NAMALWA (cell line): ENCODE results near the gene LRRC46.

Source experiments
- DNase-seq: peaks from one replicate; pipeline ENCODE4 v3.0.0-alpha.2; 2015; ENCODE audit warnings: low spot score

LRRC46 gene

DNA sequence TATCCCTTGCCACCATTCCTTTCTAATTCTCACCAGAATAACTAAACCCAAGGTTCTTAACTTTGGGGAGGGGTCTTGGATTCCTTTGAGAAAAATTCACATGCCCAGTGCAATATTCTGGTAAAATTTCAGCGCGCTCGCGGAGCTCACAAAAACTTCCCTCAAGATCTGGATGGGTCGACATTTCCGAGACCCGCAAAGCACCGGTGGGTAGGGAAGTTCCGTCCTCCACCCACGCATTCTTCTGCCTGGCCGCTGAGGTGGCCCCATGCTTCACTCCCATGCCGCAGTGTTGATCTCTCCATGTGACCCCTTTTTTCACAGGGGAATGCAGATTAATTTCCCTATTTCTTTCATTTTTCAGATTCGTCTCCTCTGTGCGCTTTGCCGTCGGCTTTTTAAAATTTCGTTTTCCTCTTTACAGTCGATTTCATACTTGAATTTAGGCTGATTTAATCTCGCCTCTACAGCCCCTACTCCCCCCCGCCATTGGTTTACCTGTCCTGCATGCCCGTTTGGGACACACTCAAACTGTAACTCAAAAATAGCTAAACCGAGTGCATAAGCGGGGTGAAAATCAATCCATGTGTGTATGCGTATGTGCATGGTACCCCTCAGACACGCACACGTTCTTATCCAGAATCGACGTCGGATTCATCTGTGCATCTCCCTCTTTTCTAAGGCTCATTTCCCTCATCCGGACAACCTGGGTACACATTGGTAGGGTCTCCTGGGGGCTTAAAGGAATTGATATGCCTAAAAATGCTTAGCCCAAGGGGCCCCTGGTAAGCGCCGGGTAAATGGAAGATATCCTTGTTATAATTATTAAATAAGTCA is 20.9 kb downstream of the LRRC46 start:
- no peak for DNase-seq

GRCh38 chr17:47853616-47854015 is 22.1 kb downstream of the LRRC46 start:
- no peak for DNase-seq

DNA sequence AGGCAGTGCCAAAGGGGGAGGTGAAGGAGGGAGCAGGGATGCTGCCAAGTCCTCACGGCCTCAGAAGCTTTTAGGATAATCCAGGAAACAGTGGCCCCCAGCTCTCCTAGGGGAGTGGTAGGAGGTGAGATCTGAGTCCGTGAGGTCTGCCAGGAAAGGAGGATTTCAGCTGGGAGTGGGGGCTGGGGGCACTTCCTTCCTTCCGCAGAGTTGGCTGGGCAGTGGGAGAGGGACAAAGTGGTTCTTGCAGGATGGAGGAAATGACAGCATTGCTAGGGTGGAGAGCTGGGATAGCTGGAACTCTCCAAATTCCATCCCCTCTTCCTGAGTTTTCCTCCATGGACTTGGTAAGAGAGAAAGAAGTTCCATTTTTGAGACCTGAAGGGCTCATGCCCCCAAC is 24.3 kb downstream of the LRRC46 start:
- no peak for DNase-seq

GRCh38 chr17:47856830-47857229 is 25.4 kb downstream of the LRRC46 start:
- DNase-seq, result no peak

- no peak for DNase-seq
Measured at GRCh38 chr17:47857551-47858455, 26.3 kb downstream of the LRRC46 start.

DNA sequence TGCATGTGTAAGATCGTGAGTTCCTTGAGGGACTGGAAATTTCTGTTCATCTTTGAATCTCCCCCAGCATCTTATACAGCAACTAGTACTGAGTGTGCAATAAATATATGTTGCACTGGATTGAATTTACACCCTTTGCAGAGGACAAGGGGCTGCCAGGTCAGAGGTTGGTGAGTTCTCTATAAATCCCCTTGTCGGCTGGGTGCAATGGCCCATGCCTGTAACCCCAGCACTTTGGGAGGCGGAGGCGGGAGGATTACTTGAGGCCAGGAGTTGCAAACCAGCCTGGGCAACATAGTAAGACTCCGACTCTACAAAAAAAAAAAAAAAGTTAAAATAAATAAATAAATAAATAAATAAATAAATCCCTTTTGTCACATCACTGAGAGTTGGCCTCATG is 28.9 kb downstream of the LRRC46 start:
- no peak for DNase-seq

- DNase-seq, result no peak
Measured at GRCh38 chr17:47862621-47863440, 31.4 kb downstream of the LRRC46 start.

DNA sequence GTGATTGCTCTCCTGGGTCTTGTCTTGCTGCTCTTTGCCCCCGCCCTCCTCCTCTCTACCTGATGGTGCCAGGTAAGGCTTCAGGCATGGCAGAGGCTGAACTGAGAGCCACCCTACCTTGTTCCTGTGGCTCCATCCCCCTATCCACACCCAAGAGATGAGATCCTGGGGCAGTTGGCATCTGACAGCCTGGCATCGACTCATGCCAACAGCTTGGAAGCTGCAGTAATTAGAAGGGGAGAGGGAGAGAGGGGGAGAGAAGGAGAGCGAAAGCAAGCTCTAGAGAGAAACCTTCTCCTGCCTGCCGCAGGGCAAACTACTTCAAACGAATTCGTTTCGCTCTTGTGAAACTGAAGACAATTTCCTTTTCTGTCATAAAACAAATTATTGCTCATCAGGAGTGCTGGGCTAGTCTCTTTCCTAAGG is 33.3 kb downstream of the LRRC46 start:
- no peak for DNase-seq

- DNase-seq, result no peak
Measured at GRCh38 chr17:47866941-47867340, 35.5 kb downstream of the LRRC46 start.

DNA sequence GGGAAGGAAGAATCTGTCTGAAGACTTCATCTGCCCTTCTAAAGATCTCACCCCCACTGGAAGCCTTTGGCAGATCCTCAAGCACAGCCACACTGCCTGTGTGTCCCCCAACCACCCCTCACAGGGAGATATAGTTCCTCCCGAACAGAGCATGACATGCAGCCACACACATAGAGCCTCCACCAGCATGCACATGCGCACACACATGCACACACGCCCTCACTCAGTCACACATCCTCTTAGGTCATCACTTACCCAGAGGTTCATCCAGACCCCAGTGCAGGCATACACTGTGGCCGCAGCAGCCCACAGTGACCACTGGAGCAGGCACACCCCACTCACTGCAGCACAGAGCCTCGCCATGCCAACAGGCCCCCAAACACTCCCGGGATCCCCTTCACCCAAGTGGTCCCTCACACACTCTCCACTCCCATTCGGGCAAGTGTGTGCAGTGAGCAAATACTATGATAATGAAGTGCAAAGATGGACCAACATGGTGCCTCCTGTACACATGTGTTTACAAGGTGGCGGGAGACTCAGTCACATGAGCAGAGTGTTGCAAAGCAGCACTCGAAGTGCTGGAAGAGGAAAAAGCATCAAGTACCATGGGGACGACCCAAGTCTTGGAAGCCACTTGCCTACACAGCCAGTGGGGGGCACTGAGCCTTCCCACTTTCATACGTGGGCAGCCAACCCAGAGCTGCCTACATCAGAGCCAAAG is 36.5 kb downstream of the LRRC46 start:
- DNase-seq, result no peak

DNA sequence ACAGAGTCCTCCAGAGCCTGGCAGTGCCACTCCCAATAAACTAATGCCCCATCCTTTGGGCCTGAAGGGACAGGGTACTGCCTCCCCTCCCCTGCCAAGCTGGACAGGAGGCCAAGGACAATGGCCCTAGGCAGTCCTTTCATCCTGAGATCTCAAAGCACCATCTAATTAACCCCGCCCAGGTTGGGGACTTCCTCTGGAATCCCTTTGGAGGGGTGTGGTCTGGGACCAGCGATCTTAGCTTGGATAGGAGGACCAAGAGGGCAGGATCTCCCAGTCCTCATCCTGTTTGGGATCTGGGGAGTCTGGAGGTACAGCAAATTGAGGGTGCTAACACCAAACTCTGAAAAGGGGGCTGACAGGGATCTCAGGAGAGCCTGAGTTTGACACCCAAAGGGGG is 37.6 kb downstream of the LRRC46 start:
- no peak for DNase-seq

- DNase-seq, result no peak
Measured at GRCh38 chr17:47870056-47870455, 38.6 kb downstream of the LRRC46 start.

DNA sequence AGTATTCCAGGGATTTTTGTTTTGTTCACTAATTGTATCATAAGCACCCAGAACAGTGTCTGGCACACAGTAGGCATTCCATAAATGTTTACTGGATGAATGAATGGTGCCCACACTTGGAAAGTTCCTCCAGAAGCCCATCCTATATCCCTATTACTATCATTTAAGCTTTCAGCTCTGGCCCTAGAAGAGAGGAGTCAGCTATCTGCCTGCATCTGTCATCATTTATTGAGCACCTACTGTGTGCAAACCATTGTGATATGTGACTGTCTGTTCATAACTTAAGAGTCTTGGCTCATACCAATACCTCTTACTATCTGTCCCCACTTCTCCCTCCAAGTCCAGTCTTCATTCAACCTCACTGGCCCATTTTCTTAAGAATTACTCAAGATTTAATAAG is 39.6 kb downstream of the LRRC46 start:
- DNase-seq, result no peak

GRCh38 chr17:47872019-47872650 is 40.7 kb downstream of the LRRC46 start:
- no peak for DNase-seq

DNA sequence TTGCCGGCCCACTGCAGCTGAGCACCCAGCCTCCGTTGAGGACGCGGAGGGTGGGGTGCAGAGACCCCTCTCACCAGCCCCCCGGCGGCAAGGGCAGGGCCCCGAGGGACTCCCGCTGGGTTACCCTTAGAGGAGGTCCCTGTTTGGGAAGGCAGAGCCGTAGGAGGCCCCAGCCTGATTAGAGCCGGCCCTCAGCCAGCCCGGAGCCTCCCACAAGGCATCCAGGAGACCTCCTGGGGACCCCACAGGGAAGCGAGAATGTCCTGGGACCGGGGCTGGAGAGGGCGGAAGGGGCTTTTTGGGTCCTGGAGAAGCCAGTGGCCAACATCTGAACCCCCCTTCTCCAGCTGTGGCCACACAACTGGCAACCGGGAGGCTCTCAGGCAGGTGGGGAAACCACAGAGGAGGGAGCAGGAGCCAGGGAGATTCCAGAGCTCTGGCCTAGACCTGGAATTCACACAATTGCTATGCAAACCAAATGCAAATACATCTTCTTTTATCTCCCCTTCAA is 41.2 kb downstream of the LRRC46 start:
- no peak for DNase-seq

DNA sequence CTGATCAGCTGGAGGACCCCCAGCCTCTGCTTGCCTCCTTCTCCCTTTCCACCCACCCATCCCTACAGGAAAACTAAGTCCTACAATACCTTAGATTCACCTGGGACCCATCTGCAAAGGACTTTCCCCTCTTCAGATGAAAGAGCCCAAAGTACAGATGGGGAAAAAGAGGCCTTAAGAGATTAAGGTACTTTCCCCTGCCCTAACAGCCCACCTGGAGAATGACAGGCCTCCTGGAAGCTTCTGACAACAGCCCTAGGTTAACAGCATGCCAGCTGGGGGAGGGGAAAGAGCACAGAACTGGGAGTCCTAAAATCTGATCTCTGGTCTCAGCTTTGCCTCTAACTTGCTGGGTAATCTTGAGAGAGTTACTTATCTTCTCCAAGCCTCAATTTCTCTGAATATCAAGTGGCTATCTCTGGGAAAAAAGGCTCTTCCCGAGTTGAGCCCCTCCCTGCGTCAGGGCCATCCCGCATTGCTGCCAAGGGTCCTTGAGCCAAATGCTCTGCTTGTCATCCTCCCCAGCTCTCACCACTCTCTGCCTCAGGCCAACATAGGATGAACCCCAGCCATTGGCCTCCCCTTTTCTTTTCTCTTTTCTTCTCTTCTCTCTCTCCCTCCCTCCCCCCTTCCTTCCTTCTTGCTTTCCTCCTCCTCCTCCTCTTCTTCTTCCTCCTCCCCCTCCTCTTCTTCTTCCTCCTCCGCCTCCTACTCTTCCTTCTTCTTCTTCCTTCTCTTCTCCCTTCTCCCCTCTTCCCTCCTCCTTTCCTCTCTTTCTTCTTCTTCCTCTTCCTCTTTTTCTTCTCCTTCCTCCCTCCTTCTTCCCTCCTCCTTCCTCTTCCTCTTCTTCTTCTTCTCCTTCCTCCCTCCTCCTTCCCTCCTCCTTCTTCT is 42.0 kb downstream of the LRRC46 start:
- no peak for DNase-seq

DNA sequence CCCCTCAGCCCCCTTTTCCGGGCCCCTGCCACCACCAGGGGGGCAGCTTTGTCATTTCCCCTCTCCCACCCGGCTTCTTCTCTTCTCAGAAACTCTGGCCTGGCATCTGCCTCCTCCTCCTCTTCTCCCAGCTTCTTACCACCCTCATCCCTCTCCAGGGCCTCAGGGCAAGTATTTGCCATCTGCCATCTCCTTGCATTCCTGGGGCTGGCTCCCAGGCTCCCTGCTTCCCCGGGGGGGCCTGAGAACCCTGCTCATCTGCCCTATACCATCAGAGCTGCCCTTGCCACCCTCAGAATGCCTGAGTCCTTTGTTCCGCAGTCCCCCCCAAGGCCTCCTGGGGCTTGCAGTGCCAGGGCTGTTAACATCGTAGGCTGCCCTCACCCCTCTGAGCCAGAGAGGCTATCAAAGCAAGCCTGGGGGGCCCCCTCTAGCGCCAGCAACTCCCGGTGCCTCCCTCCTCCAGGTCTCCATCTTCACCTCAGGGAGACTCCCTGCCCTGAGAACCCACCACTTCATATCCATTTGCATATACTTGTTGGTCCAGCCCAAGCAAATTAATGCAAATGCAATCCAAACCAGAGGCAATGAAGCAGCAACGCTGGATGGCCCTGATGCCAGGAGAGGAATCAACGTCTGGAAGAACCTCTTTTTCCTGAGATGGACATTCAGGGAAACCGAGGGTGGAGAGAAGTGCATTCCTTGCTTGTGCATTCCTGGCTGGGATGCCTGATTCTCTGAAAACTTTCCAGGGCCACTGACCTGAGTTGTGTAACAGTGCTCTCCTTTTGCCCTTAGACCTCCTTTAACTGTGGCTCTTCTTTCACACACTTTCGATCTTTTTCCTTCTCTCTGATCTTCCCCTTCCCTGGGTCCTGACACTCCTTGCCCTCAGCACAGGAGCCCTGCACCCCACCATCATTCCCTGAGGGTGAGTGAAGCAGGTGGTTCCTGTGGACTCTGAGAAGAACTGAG is 43.8 kb downstream of the LRRC46 start:
- DNase-seq, result peak; percentile 20

DNA sequence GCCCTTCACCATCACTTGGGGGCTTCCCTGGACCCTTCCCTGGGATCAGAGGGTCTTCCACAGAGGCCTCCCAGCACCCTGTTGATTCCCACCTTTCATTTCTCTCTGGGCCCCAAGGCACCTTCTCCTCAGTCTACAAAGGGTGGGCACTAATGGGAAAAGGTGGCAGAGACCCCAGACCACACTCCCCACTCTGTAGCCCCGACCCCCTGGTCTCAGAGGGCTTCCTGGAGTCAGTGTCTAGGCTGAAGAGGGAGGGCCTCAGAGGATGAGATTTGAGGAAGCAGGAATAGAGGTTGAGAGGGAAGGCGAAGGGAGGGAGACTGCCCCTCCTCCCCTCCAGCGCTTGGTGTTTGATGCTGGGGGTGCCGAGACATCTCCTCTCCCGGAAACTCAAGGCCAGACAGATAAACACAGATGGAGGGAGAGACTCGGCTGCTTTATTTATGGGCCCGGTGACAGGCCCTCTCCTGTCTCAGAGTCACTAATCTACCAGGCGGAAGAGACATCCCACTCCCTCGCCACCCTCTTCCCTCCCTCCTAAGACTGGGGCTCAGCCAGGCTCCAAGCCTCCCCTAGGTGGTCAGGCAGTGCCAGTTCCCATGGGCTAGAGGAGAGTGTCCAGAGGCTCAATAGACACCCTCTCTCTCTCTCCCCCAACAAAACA is 46.0 kb downstream of the LRRC46 start:
- DNase-seq, result no peak
